Activated CD4-positive, alpha-beta T cell treated with anti-CD3 and anti-CD28 coated beads for 24 hours (primary cell): ENCODE measurements around the gene HDGF.

Experiments used
- DNase-seq, 2 donors: peaks; one replicate each; pipeline ENCODE4 v3.0.0-alpha.2; 2020; ENCODE audit warnings: low read depth in 2 of 2

The HDGF gene

DNA sequence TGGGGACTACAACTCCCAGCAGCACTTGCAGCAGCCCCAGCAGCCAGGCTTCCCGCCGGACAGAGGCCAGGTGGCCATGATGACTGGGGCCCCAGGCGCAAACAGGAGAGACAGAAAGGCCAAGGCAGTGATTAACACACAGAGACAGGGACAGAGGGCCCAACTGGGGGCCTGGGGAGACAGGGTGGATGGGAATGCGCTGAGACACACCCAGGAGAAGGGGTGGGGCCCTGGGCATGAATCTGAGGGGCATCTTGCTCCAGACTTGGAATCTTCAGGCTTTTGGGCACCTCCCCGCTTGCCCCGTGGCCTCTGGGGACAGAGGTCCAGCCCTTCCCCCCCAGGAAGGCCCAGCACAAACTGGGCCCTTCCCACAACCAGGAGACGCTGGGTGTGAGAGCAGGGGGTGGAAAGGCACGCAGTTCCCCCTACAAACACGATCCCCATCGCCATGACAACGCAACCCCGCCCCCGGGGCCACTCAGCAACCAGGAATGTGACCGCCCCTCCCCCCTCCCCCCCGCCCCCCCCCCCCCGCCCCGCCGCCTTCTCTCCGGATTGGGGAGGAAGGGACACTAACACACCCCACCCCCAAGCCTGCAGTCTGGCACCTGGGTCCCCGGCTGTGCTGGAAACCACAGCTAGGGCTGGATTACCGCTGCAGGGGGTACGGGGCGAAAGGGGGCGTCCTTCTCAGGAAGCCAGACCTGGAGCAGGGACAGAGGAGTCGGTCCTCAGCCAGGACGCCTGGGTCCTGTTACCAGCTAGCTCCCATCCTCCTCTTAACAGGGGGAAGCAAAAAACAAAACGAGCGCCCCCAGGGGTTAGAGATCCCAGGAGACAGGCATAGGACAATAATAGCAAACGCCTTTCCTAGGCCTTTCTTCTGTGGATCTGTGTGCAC lies 4.5 kb downstream of the HDGF start:
- DNase-seq: no peak

GRCh38 chr1:156746406-156746727 lies 5.1 kb downstream of the HDGF start:
- DNase-seq: no peak

DNA sequence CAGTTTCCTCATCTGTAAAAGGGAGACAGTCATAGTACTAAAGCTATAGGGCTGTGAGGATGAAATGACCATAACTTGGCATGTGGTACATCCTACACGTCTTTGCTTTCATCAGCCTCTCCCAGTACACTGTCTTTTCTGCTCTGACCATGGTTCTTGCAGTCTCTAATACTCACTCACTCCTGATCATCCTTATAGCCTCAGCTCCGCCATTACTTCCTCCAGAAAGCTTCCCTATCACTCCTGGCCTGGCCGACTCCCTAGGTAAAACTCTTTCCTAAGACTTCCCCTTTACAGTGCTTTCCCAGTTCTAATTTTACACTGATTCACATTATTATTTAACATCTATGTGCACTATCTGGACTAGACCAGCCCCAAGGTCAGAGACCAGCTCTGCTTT lies 5.6 kb downstream of the HDGF start:
- DNase-seq: no peak

DNA sequence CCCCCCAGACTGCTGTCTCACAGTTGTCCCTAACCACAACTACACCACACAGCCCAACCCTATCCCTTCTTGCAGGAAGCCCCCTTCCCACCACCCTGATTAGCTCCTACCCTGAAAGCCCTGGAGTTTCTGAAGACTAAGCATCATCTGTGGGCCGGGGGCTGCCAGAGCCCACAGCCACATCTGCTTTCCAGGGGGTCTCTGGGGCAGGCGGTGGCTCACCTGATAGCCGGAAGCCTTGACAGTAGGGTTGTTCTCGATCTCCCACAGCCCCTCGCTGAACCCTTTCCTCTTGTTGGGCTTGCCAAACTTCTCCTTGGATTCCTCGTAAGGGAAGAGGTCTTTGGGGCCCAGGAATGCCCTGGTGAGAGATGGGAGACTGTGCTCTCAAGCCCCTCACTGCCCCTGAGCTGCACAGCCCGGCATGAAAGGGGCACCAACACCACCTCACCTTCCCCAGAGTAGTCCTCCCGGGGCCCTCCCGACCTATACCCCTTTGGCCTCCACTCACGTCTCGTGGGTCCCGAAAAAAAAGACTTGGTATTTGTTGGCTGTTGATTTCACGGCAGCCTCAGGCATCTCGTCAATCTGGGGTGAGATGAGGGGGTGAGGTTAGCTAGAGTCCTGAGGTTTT lies 6.6 kb downstream of the HDGF start:
- no peak for DNase-seq

- DNase-seq: no peak
Observed at GRCh38 chr1:156744344-156744743, 7.1 kb downstream of the HDGF start.

- no peak for DNase-seq
Observed at GRCh38 chr1:156743367-156744302, 7.8 kb downstream of the HDGF start.

- DNase-seq: no peak
Observed at GRCh38 chr1:156742801-156743200, 8.7 kb downstream of the HDGF start.

GRCh38 chr1:156742017-156742416 lies 9.5 kb downstream of the HDGF start:
- DNase-seq: no peak

DNA sequence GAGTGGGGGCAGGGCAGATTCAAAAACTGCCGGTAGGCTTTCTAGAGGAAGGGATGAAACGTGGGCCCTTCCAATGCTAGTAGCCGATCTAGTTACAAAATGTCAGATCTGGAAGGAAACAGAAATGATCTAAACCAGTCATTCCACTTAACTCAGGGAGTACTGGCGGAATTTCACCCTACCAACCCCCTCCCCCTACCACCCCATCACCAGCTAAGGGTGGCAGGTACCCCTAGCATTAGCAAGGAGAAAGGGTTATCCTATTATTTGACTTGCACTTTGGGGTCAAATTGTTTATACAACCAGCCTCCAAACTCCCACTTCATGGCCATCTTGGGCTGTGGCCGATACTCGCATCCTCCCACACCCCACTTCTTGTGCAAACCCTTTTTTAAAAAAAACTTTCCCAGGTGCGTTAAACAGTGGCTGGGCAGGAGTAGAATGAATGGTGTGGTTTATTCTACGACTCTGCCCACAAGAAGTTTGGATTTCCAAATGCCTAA lies 9.9 kb downstream of the HDGF start:
- DNase-seq: no peak

GRCh38 chr1:156740741-156741480 lies 10.6 kb downstream of the HDGF start, which contains the start of gene MRPL24:
Gene MRPL24, minus strand, starts transcription at chr1:156741088. Its CDS starts 2,384 bp downstream, at chr1:156738704.
- peak; percentile 90 to 93 for DNase-seq

DNA sequence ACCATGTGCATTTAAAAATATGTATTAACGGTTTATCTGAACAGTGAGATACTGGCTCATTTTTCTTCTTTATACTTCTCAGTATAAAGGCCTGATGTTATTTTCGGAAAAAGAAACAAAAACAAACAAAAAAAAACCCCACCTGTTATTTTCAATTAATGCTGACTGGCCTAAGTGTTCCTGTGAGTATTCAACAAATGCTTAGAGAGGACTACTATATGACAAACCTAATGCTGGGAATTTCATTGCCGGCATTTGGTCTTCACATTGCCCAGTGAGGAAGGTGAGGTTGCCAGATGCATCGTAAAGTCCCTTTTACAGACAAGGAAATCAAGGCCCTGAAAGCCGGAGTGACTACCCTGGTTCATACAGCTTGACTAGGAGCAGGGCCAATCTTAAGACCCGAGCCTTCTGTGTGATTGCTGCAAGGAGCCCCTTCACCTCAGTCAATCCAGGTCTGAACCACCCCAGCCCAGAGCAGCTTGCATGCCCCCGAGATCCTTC lies 11.2 kb downstream of the HDGF start:
- DNase-seq: no peak

DNA sequence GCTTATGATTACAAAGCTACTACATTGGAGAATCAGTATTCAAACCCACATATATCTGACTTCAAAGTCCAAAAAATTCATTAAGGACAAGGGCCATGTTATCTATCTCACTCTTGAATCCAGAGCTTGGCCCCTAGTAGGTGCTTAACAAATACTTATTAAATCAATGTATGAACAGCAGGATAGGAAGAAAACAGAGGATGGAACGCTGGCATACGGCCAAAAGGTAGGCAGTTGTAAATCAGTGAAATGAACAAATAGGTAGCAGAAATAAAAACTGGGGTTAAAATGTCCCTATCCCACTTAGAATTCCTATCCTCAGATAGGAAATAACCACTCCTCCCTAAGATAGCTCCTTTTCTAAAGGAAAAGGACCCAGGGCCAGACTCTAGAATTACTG lies 12.6 kb downstream of the HDGF start:
- no peak for DNase-seq

GRCh38 chr1:156738407-156738806 lies 13.1 kb downstream of the HDGF start:
- no peak for DNase-seq

DNA sequence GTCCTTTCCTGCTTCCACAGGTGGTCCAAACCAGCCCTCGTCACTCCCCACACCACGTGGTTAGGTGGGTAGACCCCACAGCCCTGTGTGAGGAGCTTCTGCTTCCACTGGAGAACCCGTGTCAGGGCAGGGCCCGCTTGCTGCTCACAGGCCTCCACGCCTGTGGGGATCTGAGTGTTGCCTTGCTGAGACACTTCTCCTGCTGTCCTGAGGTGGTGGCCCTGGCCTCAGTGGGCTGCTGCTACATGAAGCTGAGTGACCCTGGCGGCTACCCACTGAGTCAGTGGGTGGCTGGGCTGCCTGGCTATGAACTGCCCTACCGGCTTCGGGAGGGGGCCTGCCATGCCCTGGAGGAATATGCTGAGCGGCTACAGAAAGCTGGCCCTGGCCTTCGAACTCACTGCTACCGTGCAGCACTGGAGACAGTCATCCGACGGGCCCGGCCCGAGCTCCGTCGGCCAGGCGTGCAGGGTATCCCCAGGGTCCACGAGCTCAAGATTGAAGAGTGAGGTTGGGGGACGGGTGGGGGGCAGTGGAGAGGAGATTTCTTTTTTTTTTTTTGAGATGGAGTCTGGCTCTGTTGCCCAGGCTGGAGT lies 17.4 kb downstream of the HDGF start:
- no peak for DNase-seq

DNA sequence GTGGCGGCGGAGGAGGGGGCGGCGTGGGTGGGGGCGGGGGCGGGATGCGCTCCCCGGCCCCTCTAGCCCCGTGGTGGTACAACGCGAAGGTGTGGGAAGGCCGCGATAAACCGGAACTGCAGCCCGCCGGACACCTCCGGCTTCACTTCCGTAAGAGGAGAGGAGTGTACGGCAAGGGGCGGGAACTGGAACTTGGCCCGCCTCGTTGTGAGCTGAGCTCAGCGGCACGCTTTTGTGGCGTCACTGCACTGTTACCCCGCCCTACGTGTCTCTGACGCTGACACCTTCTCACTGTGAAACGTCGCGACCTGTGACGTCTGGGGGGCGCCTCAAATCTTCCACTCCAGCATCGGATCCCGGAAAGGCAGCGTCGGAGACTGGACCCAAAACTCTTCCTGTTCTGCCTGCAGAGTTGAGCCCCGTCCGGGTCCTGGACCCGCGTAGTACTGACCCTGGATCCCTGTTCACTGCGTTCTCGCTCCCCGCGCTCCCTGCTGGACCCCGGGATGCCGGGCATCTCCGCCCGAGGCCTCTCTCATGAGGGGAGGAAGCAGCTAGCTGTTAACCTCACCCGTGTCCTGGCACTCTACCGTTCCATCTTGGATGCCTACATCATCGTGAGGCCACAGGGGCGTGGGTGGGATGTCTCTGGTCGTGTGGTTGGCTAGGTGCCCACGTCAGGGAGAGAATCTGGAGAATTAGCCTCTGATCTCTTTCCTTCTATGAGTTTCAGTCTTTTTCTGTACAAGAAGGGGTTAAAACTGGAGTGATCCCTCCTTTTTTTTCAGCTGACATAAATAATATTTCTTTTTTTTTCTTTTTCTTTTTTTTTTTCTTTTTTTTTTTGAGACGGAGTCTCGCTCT lies 22.6 kb downstream of the HDGF start, which contains the start of gene ISG20L2:
Gene ISG20L2, minus strand, starts transcription at position 168 of the 864 bp plus-strand sequence. CDS start 1,114 bp downstream, outside the sequence.
- peak; percentile 83 to 91 for DNase-seq

DNA sequence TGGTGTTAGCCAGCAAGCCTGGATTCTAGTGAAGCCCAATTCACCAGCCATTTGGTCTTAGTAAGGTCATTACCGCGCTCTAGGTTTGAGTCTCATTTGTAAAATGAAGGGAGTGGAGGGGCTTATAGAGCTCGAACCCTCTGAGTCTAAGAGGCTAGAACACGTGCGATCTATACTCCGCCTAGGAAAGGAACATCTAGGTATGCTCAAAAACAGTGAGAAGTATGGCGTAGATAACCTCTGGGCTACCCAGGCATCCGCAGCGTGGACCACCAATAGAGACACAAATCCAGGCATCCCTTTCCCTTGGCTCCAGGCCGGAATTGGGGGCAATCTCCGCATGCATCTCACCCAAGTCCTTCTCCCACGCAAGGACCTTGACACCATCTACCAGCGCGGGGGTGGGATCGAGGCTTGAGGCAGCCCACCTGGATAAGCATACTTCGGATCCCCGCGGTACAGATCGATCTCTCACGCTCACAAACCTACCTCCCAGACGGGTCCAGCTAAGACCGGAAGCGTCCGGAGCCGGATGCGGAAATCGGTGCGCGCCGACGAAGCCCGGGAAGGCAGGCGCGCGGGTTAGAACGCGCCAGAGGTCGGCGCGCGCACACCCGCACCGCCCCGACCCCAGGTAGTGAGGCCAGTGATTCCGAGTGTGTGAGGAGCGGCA lies 23.4 kb downstream of the HDGF start, which contains the start of gene METTL25B:
Gene METTL25B, plus strand, starts transcription at position 544 of the 673 bp plus-strand sequence. CDS start 636 bp downstream, outside the sequence.
- DNase-seq: peak; percentile 54 to 73

- no peak for DNase-seq
Observed at GRCh38 chr1:156727492-156727891, 24.0 kb downstream of the HDGF start.

DNA sequence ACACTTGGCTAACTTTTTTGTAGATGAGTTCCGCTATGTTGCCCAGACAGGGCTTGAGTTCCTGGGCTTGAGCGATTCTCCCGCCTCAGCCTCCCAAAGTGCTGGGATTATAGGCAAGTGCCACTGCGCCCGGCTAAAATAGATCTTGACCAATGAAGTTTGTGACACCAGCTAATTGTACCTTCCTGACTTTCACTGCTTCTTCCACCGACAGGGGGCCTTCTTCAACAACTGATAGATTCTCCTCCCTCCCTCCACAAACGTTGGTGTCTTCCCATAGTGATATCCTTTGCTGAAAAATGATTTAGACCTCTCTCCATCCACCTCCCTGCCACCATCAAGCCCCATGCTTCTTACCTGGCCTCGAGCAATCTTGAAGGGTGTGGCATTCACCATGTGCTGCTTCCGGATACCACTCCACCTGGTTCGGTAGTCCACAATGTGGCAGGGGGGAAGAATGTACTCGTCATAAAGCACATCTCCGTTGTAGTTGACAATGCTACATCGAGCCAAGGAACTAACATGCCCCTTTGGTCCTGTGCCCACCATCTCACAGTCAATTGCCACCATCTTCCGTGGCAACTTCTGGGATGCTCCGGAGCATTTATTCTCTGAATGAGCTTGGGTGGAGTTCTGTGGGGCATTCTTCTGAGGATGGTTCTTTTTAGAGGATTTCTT lies 24.8 kb downstream of the HDGF start:
- DNase-seq: peak in 1 of 2 donors; percentile 36
